ENCODE data around the gene STX5.
"Not testable (repeated sequence)": the region's sequence is repeated elsewhere in the genome, so short reads cannot be mapped to it uniquely, and the experiment has no call there.

STX5 gene

GRCh38 chr11:62830904-62831519 lies 839 bp downstream of the STX5 start:
- DNase-seq (ENCODE audit: low read depth in 2 of 2): no peak

GRCh38 chr11:62828130-62828529 lies 3.7 kb downstream of the STX5 start:
- DNase-seq (ENCODE audit: low read depth in 2 of 2): not testable (repeated sequence)

GRCh38 chr11:62823677-62824076 lies 8.2 kb downstream of the STX5 start:
- no peak for DNase-seq (ENCODE audit: low read depth in 2 of 2)

GRCh38 chr11:62817129-62817528 lies 14.7 kb downstream of the STX5 start:
- no peak for DNase-seq (ENCODE audit: low read depth in 2 of 2)

GRCh38 chr11:62816557-62816956 lies 15.3 kb downstream of the STX5 start:
- no peak for DNase-seq (ENCODE audit: low read depth in 2 of 2)

GRCh38 chr11:62811659-62812058 lies 20.2 kb downstream of the STX5 start:
- no peak for DNase-seq (ENCODE audit: low read depth in 2 of 2)

- DNase-seq (ENCODE audit: low read depth in 2 of 2): no peak
Observed at GRCh38 chr11:62810748-62811147, 21.1 kb downstream of the STX5 start.

GRCh38 chr11:62806611-62807121 lies 25.2 kb downstream of the STX5 start:
- no peak for DNase-seq (ENCODE audit: low read depth in 2 of 2)

- no peak for DNase-seq (ENCODE audit: low read depth in 2 of 2)
Observed at GRCh38 chr11:62805961-62806441, 25.9 kb downstream of the STX5 start.

GRCh38 chr11:62805076-62805892 lies 26.6 kb downstream of the STX5 start, which contains the start of gene NXF1:
Gene NXF1, minus strand, starts transcription at chr11:62805440. Its CDS starts 84 bp downstream, at chr11:62805356.
- DNase-seq (ENCODE audit: low read depth in 2 of 2): peak; percentile 92

GRCh38 chr11:62804310-62805075 lies 27.4 kb downstream of the STX5 start:
- no peak for DNase-seq (ENCODE audit: low read depth in 2 of 2)

- no peak for DNase-seq (ENCODE audit: low read depth in 2 of 2)
Observed at GRCh38 chr11:62801071-62801470, 30.8 kb downstream of the STX5 start.

- DNase-seq (ENCODE audit: low read depth in 2 of 2): no peak
Observed at GRCh38 chr11:62799486-62799885, 32.4 kb downstream of the STX5 start.

GRCh38 chr11:62796281-62796680 lies 35.6 kb downstream of the STX5 start:
- DNase-seq (ENCODE audit: low read depth in 2 of 2): no peak

GRCh38 chr11:62794201-62794775 lies 37.6 kb downstream of the STX5 start:
- no peak for DNase-seq (ENCODE audit: low read depth in 2 of 2)

- DNase-seq (ENCODE audit: low read depth in 2 of 2): no peak
Observed at GRCh38 chr11:62792202-62792575, 39.7 kb downstream of the STX5 start.

- DNase-seq (ENCODE audit: low read depth in 2 of 2): peak; percentile 74 to 80
Observed at GRCh38 chr11:62791501-62792201, 40.2 kb downstream of the STX5 start, which contains the start of gene TMEM223. Gene TMEM223, minus strand, starts transcription at chr11:62792006. Its CDS starts 12 bp downstream, at chr11:62791994.

GRCh38 chr11:62789576-62789975 lies 42.3 kb downstream of the STX5 start:
- DNase-seq (ENCODE audit: low read depth in 2 of 2): no peak

- no peak for DNase-seq (ENCODE audit: low read depth in 2 of 2)
Observed at GRCh38 chr11:62788991-62789390, 42.9 kb downstream of the STX5 start.

GRCh38 chr11:62787005-62787759 lies 44.7 kb downstream of the STX5 start, which contains the start of gene TMEM179B:
Gene TMEM179B, plus strand, starts transcription at chr11:62787402. Its CDS starts 30 bp downstream, at chr11:62787432.
- peak; percentile 98 for DNase-seq (ENCODE audit: low read depth in 2 of 2)

Data from stimulated activated CD8-positive, alpha-beta memory T cell treated with anti-CD3 and anti-CD28 coated beads, Interleukin-2, amount 100 ng/mL, for 1 hour (primary cell).